Endothelial cell of umbilical vein (primary cell): ENCODE measurements around the gene NKD1.

ENCODE experiments used
- EZH2 ChIP-seq: IDR thresholded peaks from 2 replicates; pipeline ENCODE4 v1.6.1; 2012; ENCODE audit warnings: borderline replicate concordance, low read depth, mild to moderate bottlenecking, moderate library complexity, low read length, inconsistent platforms; ENCODE audit not compliant: severe bottlenecking
- FOS ChIP-seq: IDR thresholded peaks from 2 replicates; pipeline ENCODE4 v1.6.1; 2011; ENCODE audit warnings: mild to moderate bottlenecking, low read length, moderate library complexity, borderline replicate concordance; ENCODE audit not compliant: insufficient read depth
- GATA2 ChIP-seq: IDR thresholded peaks from 2 replicates; pipeline ENCODE4 v1.7.0; 2011; ENCODE audit warnings: low read depth, mild to moderate bottlenecking, moderate library complexity, mixed read lengths, low read length; ENCODE audit not compliant: insufficient read length, insufficient read depth
- JUN ChIP-seq: IDR thresholded peaks from 2 replicates; pipeline ENCODE4 v1.6.1; 2011; ENCODE audit warnings: borderline replicate concordance, low read depth; ENCODE audit not compliant: insufficient read length, insufficient read depth
- MYC ChIP-seq: IDR thresholded peaks from one replicate; pipeline ENCODE4 v1.6.1; 2011; ENCODE audit warnings: mild to moderate bottlenecking, low read depth, low read length
- POLR2A ChIP-seq: IDR thresholded peaks from 2 replicates; pipeline ENCODE4 v1.6.1; 2012; ENCODE audit warnings: low read depth, mild to moderate bottlenecking, control low read depth, low read length
- POLR2AphosphoS5 ChIP-seq: IDR thresholded peaks from 2 replicates; pipeline ENCODE4 v1.6.1; 2012; ENCODE audit warnings: low read depth, mild to moderate bottlenecking, control low read depth, low read length, moderate library complexity; ENCODE audit not compliant: insufficient read depth
- TF ChIP-seq, protein P1 (sequence below), 2 donors: IDR thresholded peaks; 1 replicate in 1 of 2; 2 replicates in 1 of 2; pipeline ENCODE4 v1.5.1; 2011; ENCODE audit warnings: low read length in 2 of 2, mild to moderate bottlenecking in 2 of 2, moderate library complexity in 2 of 2, control low read depth in 1 of 2, inconsistent platforms in 1 of 2, low read depth in 1 of 2; ENCODE audit not compliant: insufficient read depth in 1 of 2; ENCODE audit errors: extremely low read depth in 1 of 2
- TF ChIP-seq, protein P2 (sequence below): IDR thresholded peaks from 2 replicates; pipeline ENCODE4 v1.6.1; 2011; ENCODE audit not compliant: insufficient read depth, insufficient read length

DNA sequence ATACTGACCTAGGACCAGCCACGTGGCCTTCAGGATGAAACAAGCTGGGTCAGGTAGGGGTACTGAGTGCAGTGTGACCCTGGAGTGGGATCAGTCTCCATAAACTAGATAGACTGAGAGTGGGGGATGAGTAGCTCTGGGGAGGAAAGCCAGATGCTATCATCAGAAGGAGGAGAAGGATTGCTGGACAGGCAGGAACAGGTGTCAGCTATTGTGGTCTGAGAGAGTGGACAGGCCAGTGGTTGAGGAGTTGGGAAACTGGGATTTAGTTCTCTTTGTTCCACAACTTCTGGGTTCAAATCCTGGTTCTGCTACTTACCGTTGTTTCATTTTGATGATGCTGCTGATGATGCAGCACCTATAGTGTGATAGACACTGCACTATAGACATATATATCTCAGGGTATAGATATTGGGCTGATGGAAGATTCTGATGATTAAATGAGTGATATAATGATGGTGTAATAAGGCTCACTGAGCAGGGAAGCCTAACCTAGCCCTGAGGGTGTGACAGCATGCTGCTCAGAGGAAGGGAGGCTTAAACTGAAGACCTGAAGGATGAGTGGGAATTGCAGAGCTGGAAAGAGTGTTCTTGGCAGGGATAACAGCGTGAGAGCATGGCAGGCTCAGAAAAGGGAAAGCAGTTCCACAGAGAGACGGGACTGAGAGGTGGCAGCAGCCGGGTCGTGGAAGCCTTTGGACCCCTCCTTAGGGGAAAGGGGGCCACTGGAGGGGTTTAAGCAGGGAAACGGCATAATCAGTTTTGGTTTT lies 66.9 kb downstream of the NKD1 start:
- TF ChIP-seq, protein P1, sequence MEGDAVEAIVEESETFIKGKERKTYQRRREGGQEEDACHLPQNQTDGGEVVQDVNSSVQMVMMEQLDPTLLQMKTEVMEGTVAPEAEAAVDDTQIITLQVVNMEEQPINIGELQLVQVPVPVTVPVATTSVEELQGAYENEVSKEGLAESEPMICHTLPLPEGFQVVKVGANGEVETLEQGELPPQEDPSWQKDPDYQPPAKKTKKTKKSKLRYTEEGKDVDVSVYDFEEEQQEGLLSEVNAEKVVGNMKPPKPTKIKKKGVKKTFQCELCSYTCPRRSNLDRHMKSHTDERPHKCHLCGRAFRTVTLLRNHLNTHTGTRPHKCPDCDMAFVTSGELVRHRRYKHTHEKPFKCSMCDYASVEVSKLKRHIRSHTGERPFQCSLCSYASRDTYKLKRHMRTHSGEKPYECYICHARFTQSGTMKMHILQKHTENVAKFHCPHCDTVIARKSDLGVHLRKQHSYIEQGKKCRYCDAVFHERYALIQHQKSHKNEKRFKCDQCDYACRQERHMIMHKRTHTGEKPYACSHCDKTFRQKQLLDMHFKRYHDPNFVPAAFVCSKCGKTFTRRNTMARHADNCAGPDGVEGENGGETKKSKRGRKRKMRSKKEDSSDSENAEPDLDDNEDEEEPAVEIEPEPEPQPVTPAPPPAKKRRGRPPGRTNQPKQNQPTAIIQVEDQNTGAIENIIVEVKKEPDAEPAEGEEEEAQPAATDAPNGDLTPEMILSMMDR (IDR thresholded peaks at IDR 0.05; ENCODE audit: extremely low read depth in 1 of 2, insufficient read depth in 1 of 2, low read depth in 1 of 2, low read length in 2 of 2): no peak
- TF ChIP-seq POLR2A (no peak), EZH2 (no peak), POLR2AphosphoS5 (no peak), MYC (no peak), JUN (no peak), FOS (no peak), GATA2 (no peak)
- TF ChIP-seq, protein P2, sequence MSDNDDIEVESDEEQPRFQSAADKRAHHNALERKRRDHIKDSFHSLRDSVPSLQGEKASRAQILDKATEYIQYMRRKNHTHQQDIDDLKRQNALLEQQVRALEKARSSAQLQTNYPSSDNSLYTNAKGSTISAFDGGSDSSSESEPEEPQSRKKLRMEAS: no peak
